ENCODE results near the gene TBC1D23. TPM values are rescaled to one million over a fixed set of nuclear protein-coding genes. Genes with fewer than 3 reads are reported as not detected.

Gene TBC1D23
- total RNA-seq (10 to 100 TPM; 30.8 to 42.4 (median 33.9) TPM), polyA plus RNA-seq (10 to 100 TPM; 14.0 to 17.5 TPM), total RNA-seq (36.1 reads per million, percentile 64 among the genes with 10 or more reads in this experiment)

DNA sequence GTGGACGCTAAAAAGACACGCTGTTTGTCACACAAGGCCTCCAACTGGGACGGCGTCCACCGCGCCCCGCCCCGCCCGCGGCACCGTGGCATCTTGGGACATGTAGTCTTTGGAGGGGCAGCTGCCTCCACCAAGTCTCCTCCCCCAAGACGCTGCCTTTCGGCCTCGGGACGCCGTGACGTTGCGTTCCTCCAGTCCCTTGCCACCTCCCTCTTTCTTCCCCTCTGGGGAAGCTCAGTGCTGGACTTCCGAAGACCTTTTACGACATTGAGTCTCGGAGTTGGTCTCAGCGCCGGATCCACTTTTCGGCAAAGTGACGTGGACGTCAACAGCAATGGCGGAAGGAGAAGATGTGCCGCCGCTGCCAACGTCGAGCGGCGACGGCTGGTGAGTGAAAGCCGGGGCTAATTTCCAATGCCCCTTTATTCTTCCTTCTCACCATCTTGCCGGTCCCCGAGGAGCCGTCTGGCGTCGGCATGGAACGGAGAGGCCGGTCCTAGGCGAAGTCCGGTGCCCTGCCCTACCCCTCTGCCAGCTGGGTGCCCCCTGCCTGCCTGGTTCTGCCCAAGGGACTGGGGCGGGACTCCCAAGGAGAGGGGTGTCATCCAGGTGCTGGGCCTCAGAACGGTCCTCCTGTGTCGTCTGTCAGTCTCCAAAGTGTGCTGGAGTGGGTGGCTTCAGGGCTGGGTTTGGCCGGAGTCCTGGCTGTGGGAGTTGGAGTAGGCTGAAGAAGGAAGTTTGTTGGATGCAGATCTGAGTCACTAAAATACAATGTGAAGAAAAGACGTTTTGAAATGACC is at the start of gene TBC1D23:
Gene TBC1D23 (plus strand): TSS at position 308 of the 800 bp plus-strand sequence. CDS start 27 bp downstream, at position 335.
- Histone ChIP-seq H3K9me3 (ENCODE audit: control insufficient read depth in 2 of 3, low read length in 3 of 3) (no peaks in the 10 kb centered on the region), H3K27ac (ENCODE audit: low read depth, low read length) (peak within 1 kb of the TSS; percentile 89), H3K4me1 (ENCODE audit: control insufficient read depth in 2 of 2, insufficient read depth in 2 of 2, low read length in 2 of 2) (peaks cover 10 to 20% of the 10 kb centered on the region in 2 donors), H3K27me3 (ENCODE audit: control insufficient read depth in 2 of 2, insufficient read depth in 2 of 2, low read length in 2 of 2) (no peaks in the 10 kb centered on the region), H3K4me3 (ENCODE audit: low read length) (peak within 1 kb of the TSS; percentile 92), H3K36me3 (ENCODE audit: control insufficient read depth in 2 of 3, insufficient read depth in 3 of 3, low read length in 3 of 3) (no peaks in the 10 kb centered on the region)
- no peaks in the 10 kb centered on the region for H3K9me3 Mint-ChIP-seq
- DNase-seq (peak; percentile 89 to 98 (median 96)), ATAC-seq (peak; percentile 99)
- ChIA-PET POLR2A (interaction anchor here (0.7 to 2.0 kb wide), 13 partner anchors 13 to 1464 kb away, joined by 3 to 14 read pairs (median 3); partner anchors contain the start of genes CEP97, CMSS1, DCBLD2 and LNP1), CTCF (interaction anchor here (0.6 to 0.7 kb wide), 2 partner anchors 189 to 334 kb away, joined by 3 to 4 read pairs; no protein-coding TSS in a partner anchor)
- peak within 1 kb of the TSS; percentile 97 to 100 (median 99) for H3K27ac Mint-ChIP-seq
- H3K27me3 Mint-ChIP-seq = no peaks in the 10 kb centered on the region
- peak within 1 kb of the TSS; percentile 90 to 100 (median 94) for H3K4me3 Mint-ChIP-seq
- intact Hi-C loops (cut with micrococcal nuclease) = loop anchor here (1.0 to 10.0 kb wide), 16 partner anchors 51 to 1738 kb away; partner anchors contain the start of genes CMSS1 (in 2 of the 2), CPOX (in 2 of the 2), DCBLD2 (in 2 of the 2) and LNP1 (in 2 of the 2)
- H3K36me3 Mint-ChIP-seq = peaks cover 0 to 6% (median 0%) of the 10 kb centered on the region in 5 donors
- peaks cover 37 to 75% (median 65%) of the 10 kb centered on the region in 7 donors for H3K4me1 Mint-ChIP-seq

GRCh38 chr3:100213891-100214573 is 46.8 kb upstream of the TBC1D23 start:
- Mint-ChIP-seq H3K4me3 (no peak overlapping the region), H3K27me3 (peaks cover 0 to 19% (median 4%) of the 10 kb centered on the region in 5 donors), H3K36me3 (peaks cover 0 to 17% (median 6%) of the 10 kb centered on the region in 5 donors), H3K9me3 (peaks cover 0 to 8% (median 5%) of the 10 kb centered on the region in 11 donors), H3K4me1 (peaks cover 10 to 25% (median 16%) of the 10 kb centered on the region in 7 donors), H3K27ac (no peak overlapping the region)
- intact Hi-C loops (cut with micrococcal nuclease) = loop anchor here in 1 of 2 donors (5.0 kb wide), 2 partner anchors 72 to 127 kb away; no protein-coding TSS in a partner anchor
- DNase-seq (no peak), ATAC-seq (no peak)
- Histone ChIP-seq H3K4me1 (ENCODE audit: control insufficient read depth in 2 of 2, insufficient read depth in 2 of 2, low read length in 2 of 2) (peaks cover 10 to 12% of the 10 kb centered on the region in 2 donors), H3K9me3 (ENCODE audit: control insufficient read depth in 2 of 3, low read length in 3 of 3) (no peaks in the 10 kb centered on the region), H3K27ac (ENCODE audit: low read depth, low read length) (no peak overlapping the region), H3K36me3 (ENCODE audit: control insufficient read depth in 2 of 3, insufficient read depth in 3 of 3, low read length in 3 of 3) (no peaks in the 10 kb centered on the region), H3K27me3 (ENCODE audit: control insufficient read depth in 2 of 2, insufficient read depth in 2 of 2, low read length in 2 of 2) (no peaks in the 10 kb centered on the region), H3K4me3 (ENCODE audit: low read length) (no peak overlapping the region)
- CTCF ChIA-PET = no interaction called here
- POLR2A ChIA-PET = no interaction called here

DNA sequence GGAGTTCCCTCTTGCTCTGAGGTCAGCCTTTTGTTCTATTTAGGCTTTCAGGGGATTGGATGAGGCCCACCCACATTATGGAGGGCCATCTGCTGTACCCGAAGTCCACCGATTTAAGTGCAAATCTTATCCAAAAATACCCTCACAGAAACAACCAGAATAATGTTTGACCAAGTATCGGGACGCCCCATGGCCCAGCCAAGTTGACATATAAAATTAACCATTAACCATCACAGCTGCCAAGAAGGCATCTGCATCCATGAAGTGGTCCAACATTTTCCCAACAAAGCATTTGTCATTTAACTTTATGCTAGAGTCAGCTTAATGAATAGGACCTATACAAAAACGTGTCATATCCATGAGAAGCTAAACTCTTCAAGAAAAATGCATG is 46.2 kb upstream of the TBC1D23 start:
- intact Hi-C loops (cut with micrococcal nuclease) = loop anchor here in 1 of 2 donors (5.0 kb wide), 2 partner anchors 72 to 127 kb away; no protein-coding TSS in a partner anchor
- POLR2A ChIA-PET = no interaction called here
- DNase-seq (no peak), ATAC-seq (no peak)
- Histone ChIP-seq H3K9me3 (ENCODE audit: control insufficient read depth in 2 of 3, low read length in 3 of 3) (no peaks in the 10 kb centered on the region), H3K27me3 (ENCODE audit: control insufficient read depth in 2 of 2, insufficient read depth in 2 of 2, low read length in 2 of 2) (no peaks in the 10 kb centered on the region), H3K36me3 (ENCODE audit: control insufficient read depth in 2 of 3, insufficient read depth in 3 of 3, low read length in 3 of 3) (no peaks in the 10 kb centered on the region), H3K27ac (ENCODE audit: low read depth, low read length) (no peak overlapping the region), H3K4me1 (ENCODE audit: control insufficient read depth in 2 of 2, insufficient read depth in 2 of 2, low read length in 2 of 2) (peaks cover 10% of the 10 kb centered on the region in 2 donors), H3K4me3 (ENCODE audit: low read length) (no peak overlapping the region)
- H3K27ac Mint-ChIP-seq = no peak overlapping the region
- CTCF ChIA-PET = no interaction called here
- H3K4me3 Mint-ChIP-seq = no peak overlapping the region
- H3K36me3 Mint-ChIP-seq = peaks cover 0 to 21% (median 6%) of the 10 kb centered on the region in 5 donors
- peaks cover 10 to 20% (median 15%) of the 10 kb centered on the region in 7 donors for H3K4me1 Mint-ChIP-seq
- peaks cover 0 to 12% (median 8%) of the 10 kb centered on the region in 11 donors for H3K9me3 Mint-ChIP-seq
- peaks cover 0 to 24% (median 9%) of the 10 kb centered on the region in 5 donors for H3K27me3 Mint-ChIP-seq

DNA sequence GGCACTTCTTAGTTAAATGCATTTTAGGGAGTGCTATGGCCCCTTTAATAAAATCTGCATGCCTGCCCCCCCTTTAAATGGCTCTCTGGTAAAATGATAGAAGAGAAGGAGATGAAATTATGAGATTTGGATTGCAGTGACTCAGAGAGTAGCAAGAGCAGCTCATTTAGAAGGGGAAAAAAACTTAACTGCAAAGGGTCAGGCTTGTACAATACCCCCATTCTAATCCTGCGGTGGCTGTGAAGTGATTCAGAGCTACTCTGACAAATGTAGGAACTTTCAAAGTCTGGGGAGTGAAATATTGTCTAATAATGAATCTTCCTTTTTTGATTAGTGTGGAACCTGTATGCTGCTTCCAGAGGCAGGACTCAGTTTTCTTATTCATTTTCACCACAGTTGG is 44.1 kb upstream of the TBC1D23 start:
- ChIA-PET POLR2A (no interaction called here), CTCF (no interaction called here)
- H3K27ac ChIP-seq (ENCODE audit: low read depth, low read length) = no peak overlapping the region
- intact Hi-C loops (cut with micrococcal nuclease) = no loop called here
- H3K9me3 ChIP-seq (ENCODE audit: control insufficient read depth in 2 of 3, low read length in 3 of 3) = no peaks in the 10 kb centered on the region
- Mint-ChIP-seq H3K4me1 (peaks cover 0 to 7% (median 0%) of the 10 kb centered on the region in 7 donors), H3K27ac (no peak overlapping the region), H3K27me3 (peaks cover 0 to 29% (median 9%) of the 10 kb centered on the region in 5 donors), H3K9me3 (peaks cover 0 to 16% (median 10%) of the 10 kb centered on the region in 11 donors), H3K36me3 (peaks cover 0 to 13% (median 4%) of the 10 kb centered on the region in 5 donors), H3K4me3 (no peak overlapping the region)
- DNase-seq = no peak
- no peaks in the 10 kb centered on the region for H3K4me1 ChIP-seq (ENCODE audit: control insufficient read depth in 2 of 2, insufficient read depth in 2 of 2, low read length in 2 of 2)
- ATAC-seq = no peak
- no peaks in the 10 kb centered on the region for H3K27me3 ChIP-seq (ENCODE audit: control insufficient read depth in 2 of 2, insufficient read depth in 2 of 2, low read length in 2 of 2)
- no peak overlapping the region for H3K4me3 ChIP-seq (ENCODE audit: low read length)
- H3K36me3 ChIP-seq (ENCODE audit: control insufficient read depth in 2 of 3, insufficient read depth in 3 of 3, low read length in 3 of 3) = no peaks in the 10 kb centered on the region

DNA sequence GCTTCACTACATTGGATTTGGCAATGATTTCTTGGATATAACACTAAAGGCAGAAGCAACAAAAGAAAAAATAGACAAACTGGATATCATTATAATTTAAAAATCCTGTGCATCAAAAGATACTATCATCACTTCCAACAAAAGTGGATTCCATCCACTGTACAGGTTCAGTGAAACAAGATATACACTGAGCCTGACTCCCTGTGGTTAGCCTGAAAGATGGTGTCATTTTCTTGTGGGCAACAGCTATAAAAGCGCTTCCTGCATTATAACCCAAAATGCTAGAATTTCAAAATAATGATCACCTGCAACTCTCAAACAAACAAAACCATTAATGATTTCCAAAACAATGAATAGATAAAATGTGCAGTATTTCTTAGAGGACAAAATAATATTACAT is 39.6 kb upstream of the TBC1D23 start:
- peaks cover 0 to 16% (median 10%) of the 10 kb centered on the region in 11 donors for H3K9me3 Mint-ChIP-seq
- H3K27me3 Mint-ChIP-seq = peaks cover 0 to 23% (median 9%) of the 10 kb centered on the region in 5 donors
- Histone ChIP-seq H3K9me3 (ENCODE audit: control insufficient read depth in 2 of 3, low read length in 3 of 3) (no peaks in the 10 kb centered on the region), H3K27me3 (ENCODE audit: control insufficient read depth in 2 of 2, insufficient read depth in 2 of 2, low read length in 2 of 2) (no peaks in the 10 kb centered on the region), H3K4me1 (ENCODE audit: control insufficient read depth in 2 of 2, insufficient read depth in 2 of 2, low read length in 2 of 2) (no peaks in the 10 kb centered on the region), H3K36me3 (ENCODE audit: control insufficient read depth in 2 of 3, insufficient read depth in 3 of 3, low read length in 3 of 3) (no peaks in the 10 kb centered on the region), H3K27ac (ENCODE audit: low read depth, low read length) (no peak overlapping the region), H3K4me3 (ENCODE audit: low read length) (no peak overlapping the region)
- peaks cover 0 to 9% (median 3%) of the 10 kb centered on the region in 5 donors for H3K36me3 Mint-ChIP-seq
- peaks cover 0 to 7% (median 0%) of the 10 kb centered on the region in 7 donors for H3K4me1 Mint-ChIP-seq
- ATAC-seq (no peak), DNase-seq (no peak)
- intact Hi-C loops (cut with micrococcal nuclease) = no loop called here
- H3K4me3 Mint-ChIP-seq = no peak overlapping the region
- POLR2A ChIA-PET = no interaction called here
- CTCF ChIA-PET = no interaction called here
- H3K27ac Mint-ChIP-seq = no peak overlapping the region

- Histone ChIP-seq H3K36me3 (ENCODE audit: control insufficient read depth in 2 of 3, insufficient read depth in 3 of 3, low read length in 3 of 3) (no peaks in the 10 kb centered on the region), H3K4me1 (ENCODE audit: control insufficient read depth in 2 of 2, insufficient read depth in 2 of 2, low read length in 2 of 2) (no peaks in the 10 kb centered on the region), H3K4me3 (ENCODE audit: low read length) (no peak overlapping the region), H3K27me3 (ENCODE audit: control insufficient read depth in 2 of 2, insufficient read depth in 2 of 2, low read length in 2 of 2) (no peaks in the 10 kb centered on the region), H3K27ac (ENCODE audit: low read depth, low read length) (no peak overlapping the region), H3K9me3 (ENCODE audit: control insufficient read depth in 2 of 3, low read length in 3 of 3) (no peaks in the 10 kb centered on the region)
- H3K27ac Mint-ChIP-seq = no peak overlapping the region
- ChIA-PET POLR2A (no interaction called here), CTCF (no interaction called here)
- no peak overlapping the region for H3K4me3 Mint-ChIP-seq
- peaks cover 0 to 5% (median 0%) of the 10 kb centered on the region in 11 donors for H3K9me3 Mint-ChIP-seq
- DNase-seq (no peak), ATAC-seq (no peak)
- intact Hi-C loops (cut with micrococcal nuclease) = no loop called here
- peaks cover 0 to 7% (median 0%) of the 10 kb centered on the region in 5 donors for H3K27me3 Mint-ChIP-seq
- H3K36me3 Mint-ChIP-seq = peaks cover 0 to 2% (median 0%) of the 10 kb centered on the region in 5 donors
- peaks cover 4 to 13% (median 6%) of the 10 kb centered on the region in 7 donors for H3K4me1 Mint-ChIP-seq
Measured at GRCh38 chr3:100225193-100225592, 35.6 kb upstream of the TBC1D23 start.
